ENCODE data around the gene FOXRED2.

FOXRED2 gene

DNA sequence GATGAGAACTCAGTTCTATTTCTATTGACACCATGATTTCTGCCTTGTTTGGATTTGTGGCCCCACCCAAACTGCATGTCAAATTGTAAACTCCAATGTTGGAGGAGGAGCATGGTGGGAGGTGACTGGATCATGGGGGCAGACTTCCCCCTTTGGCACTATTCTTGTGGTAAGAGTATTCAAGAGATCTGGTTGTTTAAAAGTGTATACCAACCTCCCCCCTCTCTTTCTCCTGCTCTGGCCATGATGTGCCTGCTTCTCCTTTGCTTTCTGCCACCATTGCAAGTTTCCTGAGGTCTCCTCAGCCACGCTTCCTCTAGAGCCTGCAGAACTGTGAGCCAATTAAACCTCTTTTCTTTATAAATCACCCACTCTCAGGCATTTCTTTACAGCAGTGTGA, 7.9 kb upstream of the FOXRED2 start:
- no peak for DNase-seq

DNA sequence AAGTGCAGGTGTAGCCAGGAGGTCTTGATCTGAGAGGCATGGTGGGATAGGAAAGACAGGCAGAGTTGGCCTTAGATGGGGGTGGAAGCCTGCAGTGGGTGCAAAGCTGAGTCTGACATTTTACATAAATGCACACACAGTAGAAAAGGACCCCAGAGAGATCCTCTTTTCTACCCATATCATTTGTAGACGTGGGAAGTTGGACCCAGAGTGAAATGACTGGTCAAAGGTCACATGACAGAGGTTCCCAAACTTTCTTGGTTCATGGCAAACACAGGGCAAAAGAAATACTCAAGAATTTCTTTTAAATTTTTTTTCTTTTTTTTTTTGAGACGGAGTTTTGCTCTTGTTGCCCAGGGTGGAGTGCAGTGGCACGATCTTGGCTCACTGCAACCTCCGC, 6.2 kb upstream of the FOXRED2 start:
- no peak for DNase-seq

DNA sequence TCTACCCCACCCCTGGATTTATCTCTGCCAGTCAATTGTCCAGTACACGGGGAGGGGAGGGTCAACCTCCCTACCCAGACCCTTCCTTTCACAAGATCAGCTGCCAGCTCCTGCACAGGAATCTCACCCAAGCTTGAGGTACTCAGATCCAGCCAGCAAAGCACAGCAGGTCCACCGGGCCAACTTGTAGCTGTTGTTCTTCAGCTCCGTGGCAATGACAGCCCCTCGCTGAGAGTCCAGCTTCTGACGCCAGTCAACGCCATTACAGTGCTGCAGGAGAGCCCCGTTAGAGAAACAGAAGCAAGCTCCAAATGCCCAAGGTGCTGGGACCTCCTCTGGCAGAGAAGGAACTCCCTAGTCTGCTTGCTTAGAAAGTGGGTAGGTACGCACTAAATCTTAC, 5.5 kb upstream of the FOXRED2 start:
- DNase-seq = no peak

DNA sequence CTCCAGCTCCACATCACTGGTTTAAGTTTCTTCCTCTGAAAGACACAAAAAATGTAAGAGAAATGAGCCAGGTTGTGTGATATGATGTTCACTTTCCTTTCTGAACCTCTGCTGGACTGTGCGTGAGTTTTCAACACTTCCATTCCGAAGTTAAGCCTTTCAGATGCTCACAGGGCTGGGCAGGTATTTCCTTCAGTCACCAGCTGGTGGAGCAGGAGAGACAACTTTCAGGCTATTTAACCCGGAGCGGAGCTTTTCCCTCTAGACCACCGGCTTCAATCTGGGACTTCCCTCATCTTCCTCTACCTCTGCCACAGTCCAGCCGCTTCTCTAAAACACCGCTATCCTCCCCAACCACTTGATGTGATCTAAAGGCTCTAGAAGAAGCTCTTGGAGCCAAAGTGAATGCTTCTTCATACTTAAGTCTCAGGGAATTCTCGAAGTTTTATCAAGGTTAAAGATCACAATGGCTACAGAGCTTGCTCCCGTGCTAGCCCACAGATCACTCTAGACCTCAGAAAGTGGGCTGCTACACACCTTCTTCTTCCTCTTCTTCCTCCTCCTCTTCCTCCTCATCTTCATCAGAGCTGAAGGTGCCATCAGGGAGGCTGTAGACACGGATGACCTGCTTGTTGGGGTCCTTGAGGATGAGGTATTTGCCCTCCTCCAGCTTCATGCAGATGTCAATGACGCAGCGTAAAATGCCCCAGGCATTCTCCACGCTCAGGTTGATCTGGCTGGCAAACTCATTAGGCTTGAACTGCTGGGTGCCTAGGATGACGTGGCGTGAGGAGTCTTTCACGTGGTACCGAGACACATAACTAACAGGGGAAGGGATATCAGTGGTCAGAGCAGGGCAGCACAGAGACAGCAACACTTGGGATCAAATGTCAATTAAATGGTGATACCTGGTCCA, 4.4 kb upstream of the FOXRED2 start:
- peak; percentile 12 for DNase-seq

DNA sequence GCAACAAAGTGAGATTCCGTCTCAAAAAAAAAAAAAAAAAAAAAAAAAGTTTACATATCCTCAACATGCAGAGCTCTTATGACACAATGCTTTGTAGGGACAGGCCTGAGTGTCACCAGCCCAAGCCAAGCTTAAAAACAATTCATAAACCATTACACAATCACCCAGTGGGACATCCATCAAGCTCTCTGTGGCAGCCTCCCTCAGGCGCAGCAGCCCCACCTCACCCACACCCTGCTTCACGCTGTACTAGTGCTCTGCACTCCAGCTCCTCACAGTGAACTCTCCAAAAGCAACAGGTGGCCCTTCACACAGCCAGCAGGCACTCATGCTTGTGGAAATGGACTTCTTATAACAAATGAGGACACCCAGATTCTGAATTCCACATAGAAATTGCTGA, 3.5 kb upstream of the FOXRED2 start:
- no peak for DNase-seq

DNA sequence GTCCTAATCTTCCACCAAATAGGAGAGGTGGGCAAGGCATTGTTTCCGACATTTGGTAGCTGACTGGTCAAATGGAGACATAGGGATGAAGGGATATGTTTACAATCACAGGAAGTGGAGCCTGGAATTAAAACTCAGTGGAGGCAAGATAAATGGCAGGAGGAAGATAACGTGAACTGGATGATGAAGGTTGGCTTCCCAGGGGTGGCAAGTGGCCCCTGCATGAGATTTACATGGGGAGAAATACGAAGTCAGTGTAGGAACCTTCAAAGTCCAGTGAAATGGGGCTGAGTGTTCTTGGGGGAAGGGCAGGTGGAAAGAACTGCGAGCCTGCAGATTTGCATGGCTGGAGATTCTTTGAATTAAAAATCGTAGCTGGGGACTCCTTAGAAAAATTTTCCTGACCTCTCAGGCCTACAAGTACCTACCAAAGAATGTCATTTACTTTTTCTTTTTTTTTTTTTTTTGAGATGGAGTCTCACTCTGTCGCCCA, 724 bp upstream of the FOXRED2 start:
- DNase-seq = no peak

DNA sequence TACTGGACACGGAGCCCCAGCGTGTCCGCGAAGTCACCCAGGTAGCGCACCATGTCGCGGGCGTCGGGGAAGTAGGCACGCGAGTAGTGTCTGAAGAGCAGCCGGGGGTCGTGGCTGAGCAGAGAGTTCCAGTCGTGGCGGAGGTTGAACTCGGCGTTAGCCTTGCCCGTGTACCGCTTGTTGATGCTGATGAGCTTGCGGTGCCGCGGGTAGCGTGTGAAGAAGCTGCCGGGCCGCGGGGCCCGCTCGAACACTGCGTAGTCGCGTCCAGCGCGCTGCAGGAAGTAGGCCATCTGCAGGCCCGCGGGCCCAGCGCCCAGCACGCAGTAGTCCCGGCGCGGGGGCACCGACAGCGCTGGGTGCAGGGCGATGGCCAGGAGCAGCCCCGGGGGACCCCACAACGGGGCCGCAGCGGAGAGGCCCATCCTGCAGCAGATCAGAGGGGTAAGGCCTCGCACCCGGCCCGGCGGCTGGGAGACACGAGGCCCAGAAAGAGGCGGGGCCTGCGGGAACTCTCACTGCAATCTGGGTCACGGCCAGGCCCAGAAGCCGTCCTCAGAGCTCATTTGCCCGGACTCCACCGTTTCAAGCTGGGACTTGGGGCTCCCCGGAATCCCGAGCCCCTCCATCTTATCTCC, 723 bp downstream of the FOXRED2 start:
- no peak for DNase-seq

DNA sequence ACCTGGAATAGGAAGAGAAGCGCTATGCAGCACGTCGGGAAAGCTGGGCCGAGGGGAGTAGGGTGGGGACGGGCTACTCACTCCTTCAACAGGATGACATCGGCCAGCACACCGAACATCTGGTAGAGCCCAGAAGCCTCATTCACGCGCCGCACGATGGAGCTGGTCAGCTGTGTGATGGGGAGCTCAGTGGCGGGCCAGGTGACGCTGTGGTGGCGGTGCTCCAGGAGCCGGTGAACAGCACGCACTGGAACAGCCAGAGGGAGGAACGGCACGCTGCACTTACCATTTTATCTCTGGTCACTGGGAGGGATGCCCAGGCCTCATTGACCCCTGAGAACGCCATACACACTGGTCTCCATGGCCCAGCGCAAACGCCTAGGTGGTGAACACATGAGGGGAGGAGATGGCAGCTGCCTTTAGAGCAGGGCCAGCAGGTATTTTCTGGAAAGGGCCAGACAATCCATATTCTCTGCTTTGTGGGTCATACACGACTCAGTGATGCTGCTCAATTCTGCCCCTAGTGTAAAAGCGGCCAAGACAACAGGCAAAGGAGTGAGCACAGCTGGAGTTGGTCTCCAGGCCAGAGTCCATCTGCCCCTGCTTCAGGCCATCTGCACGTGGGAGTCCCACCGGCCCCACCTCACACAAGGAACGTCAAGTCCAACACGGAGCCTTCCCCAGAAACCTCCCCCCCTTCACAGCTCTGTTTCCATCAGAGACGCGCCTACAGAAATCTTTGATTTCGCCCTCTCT, 8.8 kb downstream of the FOXRED2 start:
- DNase-seq = no peak

DNA sequence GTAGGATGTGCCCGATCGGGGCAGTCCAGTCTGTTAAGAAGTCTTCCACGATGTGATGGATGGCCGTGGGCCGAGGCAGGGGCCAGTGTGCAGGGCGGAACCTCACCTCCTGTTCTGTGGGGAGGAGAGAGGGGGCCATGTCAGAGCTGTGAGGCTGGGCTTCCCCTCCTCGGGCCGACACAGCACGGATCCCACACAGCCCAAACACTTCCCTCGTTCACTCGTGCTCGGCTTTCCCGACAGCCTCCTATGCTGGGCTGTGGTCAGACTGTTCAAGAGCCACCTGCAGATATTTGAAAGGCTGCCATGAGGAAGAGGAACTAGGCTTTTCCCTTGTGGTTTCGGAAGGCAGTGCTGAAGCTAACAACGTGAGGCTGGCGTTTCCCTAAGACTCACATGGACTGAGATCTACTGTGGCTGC, 13.1 kb downstream of the FOXRED2 start:
- no peak for DNase-seq

DNA sequence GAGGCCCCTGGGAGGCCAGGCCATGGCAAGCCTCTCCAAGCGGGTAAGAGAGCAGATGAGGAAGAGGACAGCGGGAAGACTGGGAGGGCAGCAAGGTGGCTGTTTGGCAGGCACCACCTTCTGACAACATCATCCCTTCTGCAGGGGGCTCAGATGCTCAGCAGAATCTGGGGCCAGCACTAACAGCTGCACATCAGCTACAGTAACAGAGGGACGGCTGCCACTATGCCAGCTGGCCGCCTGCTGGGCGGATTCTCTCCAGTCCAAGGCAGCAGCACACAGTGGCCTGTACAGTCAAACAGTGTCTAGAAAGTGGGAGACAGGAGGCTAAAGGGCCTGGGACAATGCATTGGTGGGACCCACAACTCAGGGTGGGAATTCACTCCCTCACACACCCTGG, 14.7 kb downstream of the FOXRED2 start:
- no peak for DNase-seq

DNA sequence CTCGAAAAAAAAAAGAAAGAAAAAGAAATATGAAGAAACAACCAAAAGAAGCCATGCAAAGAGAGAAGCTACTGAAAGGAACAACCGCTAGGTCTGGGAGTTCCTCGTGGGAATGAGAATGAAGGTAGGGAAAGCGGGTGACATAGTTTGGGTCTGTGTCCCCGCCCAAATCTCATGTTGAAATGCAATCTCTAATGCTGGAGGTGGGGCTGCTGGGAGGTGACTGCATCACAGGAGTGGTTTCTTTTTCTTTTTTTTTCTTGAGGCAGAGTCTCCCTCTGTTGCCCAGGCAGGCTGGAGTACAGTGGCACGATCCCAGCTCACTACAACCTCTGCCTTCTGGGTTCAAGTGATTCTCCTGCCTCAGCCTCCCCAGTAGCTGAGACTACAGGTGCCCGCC, 15.7 kb downstream of the FOXRED2 start:
- DNase-seq = no peak

DNA sequence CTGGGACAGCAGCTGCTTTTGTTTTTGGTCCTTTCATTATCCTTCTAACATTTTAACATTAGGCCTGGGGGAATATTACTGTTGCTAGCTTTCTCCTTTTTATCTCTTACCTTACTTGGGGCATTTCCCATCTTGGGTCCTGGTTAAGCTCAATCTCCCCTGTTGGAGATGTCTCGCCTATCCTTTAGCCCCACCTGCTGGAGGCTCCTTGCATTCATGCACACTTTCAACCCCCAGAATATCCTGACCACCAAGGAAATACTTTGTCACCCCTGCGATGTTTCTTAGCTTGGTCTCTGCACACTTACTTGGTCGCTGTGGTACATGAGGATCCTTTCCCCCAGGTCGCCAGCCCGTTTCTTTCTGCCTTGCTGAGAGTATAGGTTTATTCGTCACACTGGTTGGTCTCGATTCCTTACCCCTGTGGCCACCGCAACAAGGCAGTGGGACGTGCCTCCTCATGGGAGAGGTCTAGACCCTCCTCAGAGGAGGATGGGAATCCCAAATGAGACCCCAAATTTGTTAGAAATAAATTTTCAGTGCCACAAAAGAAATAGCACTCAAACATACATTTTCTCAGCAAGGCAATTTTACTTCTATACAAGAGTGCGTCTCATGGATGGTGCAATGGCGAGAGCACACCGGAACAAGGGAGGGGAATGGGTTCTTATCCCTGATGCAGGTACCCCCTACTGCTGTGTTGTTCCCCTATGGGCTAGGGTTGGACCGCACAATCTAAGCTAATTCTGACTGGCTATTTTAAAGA, 20.0 kb downstream of the FOXRED2 start:
- no peak for DNase-seq

DNA sequence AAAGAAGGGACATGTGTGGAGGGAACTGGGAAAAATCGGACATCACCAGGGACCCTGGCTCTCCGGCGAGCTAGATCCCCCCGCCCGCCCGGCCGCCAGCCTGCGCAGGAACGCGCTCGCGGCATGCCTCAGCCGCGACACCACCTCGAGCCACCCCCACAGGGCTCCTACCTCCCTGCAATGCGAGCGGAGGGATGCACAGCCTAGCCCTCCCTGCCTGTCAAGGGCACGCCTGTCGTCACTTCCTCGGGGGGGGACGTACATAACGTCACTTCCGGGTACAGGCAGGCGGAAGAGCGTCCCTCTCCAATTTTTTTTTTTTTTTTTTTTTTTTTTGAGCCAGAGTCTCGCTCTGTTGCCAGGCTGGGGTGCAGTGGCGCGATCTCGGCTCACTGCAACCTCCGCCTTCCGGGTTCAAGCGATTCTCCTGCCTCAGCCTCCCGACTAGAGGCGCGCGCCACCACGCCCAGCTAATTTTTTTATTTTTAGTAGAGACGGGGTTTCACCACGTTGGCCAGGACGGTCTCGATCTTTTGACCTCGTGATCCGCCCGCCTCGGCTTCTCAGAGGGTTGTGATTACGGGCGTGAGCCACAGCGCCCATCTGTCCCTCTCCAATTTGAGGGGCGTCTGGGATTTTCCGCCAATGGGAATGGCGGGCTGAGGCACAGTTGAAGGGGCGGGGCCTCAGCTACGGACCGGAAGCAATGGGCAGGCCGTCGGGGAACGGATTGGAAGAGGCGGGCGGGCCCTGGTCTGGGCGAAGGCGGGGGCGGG, 25.3 kb downstream of the FOXRED2 start, which contains the start of gene TXN2:
TSS of gene TXN2 (minus strand) at position 248 of the 776 bp plus-strand sequence. CDS start 803 bp downstream, outside the sequence.
- peak; percentile 88 for DNase-seq

DNA sequence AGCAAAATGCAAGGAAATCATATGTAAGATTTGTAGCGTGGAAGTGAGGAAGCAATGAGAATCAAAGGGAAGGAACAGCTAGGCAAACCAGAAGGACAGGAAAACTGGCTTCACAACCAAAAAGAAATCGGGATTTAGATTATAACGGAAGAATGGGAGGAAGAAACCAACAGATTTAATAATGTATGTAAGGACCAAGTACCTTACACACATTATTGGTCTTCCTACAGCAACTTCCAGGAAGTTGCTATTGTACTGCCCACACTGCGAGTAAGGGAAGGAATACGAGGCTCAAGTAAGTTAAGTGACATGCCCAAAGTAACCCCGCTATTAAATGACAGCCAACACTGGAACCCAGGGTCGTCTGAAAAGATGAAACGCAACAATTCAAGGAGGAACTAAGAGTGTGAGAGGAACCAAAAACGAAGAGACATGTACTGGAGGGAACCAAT, 25.9 kb downstream of the FOXRED2 start:
- no peak for DNase-seq

DNA sequence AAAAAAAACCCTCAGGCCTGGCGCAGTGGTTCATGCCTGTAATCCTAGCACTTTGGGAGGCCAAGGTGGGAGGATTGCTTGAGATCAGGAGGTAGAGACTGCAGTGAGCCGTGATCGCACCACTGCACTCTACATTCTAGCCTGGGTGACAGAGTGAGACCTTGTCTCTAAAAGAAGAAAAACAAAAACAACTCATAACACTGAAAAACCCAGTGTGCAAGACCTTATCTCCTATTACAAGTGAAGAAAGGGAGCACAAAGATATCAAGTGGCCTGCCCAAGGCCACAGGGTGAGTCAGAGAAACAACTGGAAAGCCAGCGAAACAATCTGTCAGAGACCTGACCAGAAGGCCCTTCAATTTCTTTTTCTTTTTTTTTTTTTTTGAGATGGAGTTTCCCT, 27.9 kb downstream of the FOXRED2 start:
- no peak for DNase-seq

DNA sequence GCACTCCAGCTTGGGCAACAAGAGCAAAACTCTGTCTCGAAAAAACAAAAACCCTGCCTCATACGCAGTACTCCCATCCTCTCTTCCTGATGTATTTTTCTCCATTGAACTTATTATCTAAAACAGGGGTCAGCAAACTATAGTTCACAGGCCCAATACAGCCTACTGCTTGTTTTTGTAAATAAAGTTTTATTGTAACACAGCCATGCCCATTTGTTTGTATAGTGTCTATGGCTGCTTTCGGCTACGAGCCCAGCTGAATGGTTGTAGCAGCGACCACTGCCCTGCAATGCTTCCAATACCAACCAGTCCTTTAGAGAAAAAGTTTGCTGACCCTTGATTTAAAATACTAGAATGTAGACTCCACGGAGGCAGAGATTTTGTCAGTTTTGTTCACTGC, 31.5 kb downstream of the FOXRED2 start:
- DNase-seq = no peak

DNA sequence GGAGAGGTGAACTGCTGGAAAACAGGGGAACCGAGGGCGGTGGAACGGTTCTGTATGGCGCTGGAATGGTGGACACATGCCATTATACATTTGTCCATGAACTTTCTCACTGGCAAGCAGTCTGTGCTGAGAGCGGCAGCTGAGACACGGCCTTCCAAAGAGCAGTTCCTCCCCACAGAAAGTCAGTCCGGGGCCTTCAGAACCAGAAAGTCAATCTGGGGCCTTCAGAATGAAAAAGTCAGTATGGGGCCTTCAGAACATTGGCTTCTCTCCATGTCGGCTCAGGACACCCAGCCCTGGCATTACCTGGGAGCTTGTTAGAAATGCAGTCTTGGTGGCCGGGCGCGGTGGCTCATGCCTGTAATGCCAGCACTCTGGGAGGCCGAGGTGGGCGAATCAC, 34.2 kb downstream of the FOXRED2 start:
- no peak for DNase-seq

DNA sequence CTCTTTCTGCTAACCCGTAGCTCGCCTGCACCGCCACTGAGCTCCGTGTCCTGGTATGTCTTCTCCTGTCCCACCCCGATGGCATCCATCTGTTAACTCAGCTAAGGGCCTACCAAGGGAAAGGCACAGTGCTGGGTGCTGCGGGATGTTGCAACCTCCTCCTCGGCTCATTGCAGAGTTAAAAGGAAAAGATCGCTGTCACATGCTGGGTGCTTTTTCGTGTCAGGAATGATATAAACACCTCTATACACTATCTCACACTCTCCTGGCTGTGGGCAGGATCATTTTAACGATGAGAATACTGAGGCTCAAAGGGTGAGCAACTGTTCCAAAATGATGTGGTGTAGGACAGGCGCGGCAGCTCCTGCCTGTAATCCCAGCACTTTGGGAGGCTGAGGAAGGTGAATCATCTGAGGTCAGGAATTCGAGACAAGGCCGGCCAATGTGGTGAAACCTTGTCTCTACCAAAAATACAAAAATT, 35.5 kb downstream of the FOXRED2 start:
- no peak for DNase-seq

DNA sequence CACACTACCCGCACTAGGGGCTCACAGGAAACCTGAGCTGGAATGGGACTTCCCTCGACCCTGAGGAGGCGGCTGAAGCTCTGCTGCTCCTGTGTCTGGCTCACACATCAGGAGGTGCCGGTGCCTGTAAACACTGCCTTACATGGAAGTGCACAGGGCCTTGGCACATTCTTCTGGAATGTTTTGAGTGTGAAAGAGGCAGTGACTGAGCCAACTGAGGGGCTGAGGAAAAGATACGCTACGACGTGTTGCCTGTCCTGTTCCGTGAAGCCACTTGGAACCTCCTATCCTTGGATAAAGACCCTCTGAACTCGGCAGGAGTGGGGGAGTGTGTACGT, 35.9 kb downstream of the FOXRED2 start:
- no peak for DNase-seq

DNA sequence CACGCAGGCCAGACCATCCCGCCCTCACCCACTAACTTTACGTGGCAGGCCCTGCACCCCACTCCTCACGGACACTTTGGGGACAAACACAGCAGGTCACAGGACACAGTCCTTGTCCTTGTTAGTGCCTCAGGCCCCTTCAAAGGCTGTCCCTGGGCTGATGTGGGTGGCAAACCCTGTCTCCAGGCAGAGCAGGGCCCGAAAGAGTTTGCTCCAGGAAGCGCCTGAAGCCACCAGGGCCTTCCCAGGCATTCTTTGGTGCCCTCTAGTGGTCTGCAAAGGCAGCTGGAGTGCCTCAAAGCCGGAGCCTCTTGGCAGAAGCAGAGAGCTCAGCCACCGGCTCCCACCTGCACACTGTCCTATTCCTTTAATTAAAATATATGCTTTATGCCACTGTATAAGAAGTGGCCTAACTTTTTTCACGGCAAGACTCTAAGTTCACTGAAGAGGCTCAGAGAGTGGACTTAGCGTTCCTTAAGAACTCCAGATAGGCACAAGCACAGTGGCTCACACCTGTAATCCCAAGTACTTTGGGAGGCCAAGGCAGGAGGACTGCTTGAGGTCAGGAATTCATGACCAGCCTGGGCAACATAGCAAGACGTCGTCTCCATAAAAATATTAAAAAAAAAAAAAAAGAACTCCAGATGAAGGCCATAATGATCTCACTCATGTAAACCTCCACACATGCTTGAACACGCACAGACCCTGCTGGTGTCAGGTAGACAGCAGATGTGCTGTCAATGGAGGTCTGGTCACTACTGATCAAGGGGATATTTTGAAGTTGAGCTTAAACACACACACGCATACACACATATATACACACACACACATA, 36.5 kb downstream of the FOXRED2 start:
- DNase-seq = peak; percentile 45
